Keratinocyte (primary cell): ENCODE results near the gene OTOG. TPM values are rescaled to one million over a fixed set of nuclear protein-coding genes. Genes with fewer than 3 reads are reported as not detected.

ENCODE experiments used
- DNase-seq: peaks from one replicate; pipeline ENCODE4 v3.0.0-alpha.2; 2011; ENCODE audit warnings: low read depth, missing footprints, low spot score
- FAIRE-seq: peaks from 2 replicates; lab custom pipeline; 2011; peaks lifted over from hg19 to GRCh38; lab: Jason Lieb, UNC
- H2AFZ ChIP-seq: 2 replicates; pipeline ENCODE4 v1.6.0; 2012; ENCODE audit warnings: low read length, control low read depth, inconsistent platforms; ENCODE audit not compliant: control insufficient read depth
- H3K27ac ChIP-seq: 2 replicates; pipeline ENCODE4 v1.5.1; 2011; ENCODE audit warnings: low read length; ENCODE audit not compliant: control insufficient read depth, insufficient read depth
- H3K27me3 ChIP-seq: 3 replicates; pipeline ENCODE4 v1.6.0; 2011; ENCODE audit warnings: low read length; ENCODE audit not compliant: control insufficient read depth, insufficient read depth; ENCODE audit errors: extremely low read depth
- H3K36me3 ChIP-seq, 2 experiments: 2 replicates in 1 of 2; 3 replicates in 1 of 2; pipeline ENCODE4 v1.5.1; 2011; ENCODE audit warnings: low read length in 2 of 2, mild to moderate bottlenecking in 1 of 2; ENCODE audit not compliant: control insufficient read depth in 2 of 2, insufficient read depth in 2 of 2; ENCODE audit errors: extremely low read depth in 1 of 2
- H3K4me1 ChIP-seq: 3 replicates; pipeline ENCODE4 v1.5.1; 2011; ENCODE audit warnings: low read length; ENCODE audit not compliant: control insufficient read depth, insufficient read depth; ENCODE audit errors: extremely low read depth
- H3K4me2 ChIP-seq: 3 replicates; pipeline ENCODE4 v1.6.0; 2011; ENCODE audit warnings: low read depth, low read length; ENCODE audit not compliant: control insufficient read depth, insufficient read depth; ENCODE audit errors: extremely low read depth
- H3K4me3 ChIP-seq, 3 experiments: fragments of 200-600 bp in 1 of 3; sonication (generic) in 1 of 3; 2 replicates in 2 of 3; 3 replicates in 1 of 3; pipeline ENCODE4 v1.5.1; 2011 to 2016; ENCODE audit warnings: low read length in 3 of 3, mild to moderate bottlenecking in 3 of 3, control low read depth in 2 of 3, inconsistent platforms in 1 of 3, low read depth in 1 of 3, mixed read lengths in 1 of 3, mixed run types in 1 of 3, moderate library complexity in 1 of 3; ENCODE audit not compliant: control insufficient read depth in 2 of 3, insufficient read depth in 2 of 3; ENCODE audit errors: extremely low read depth in 1 of 3
- H3K79me2 ChIP-seq: 2 replicates; pipeline ENCODE4 v1.6.0; 2012; ENCODE audit warnings: low read length; ENCODE audit not compliant: control insufficient read depth, insufficient read depth
- H3K9ac ChIP-seq: 3 replicates; pipeline ENCODE4 v1.6.0; 2011; ENCODE audit warnings: low read length; ENCODE audit not compliant: control insufficient read depth, insufficient read depth; ENCODE audit errors: extremely low read depth
- H3K9me1 ChIP-seq: 3 replicates; pipeline ENCODE4 v1.6.0; 2011; ENCODE audit warnings: low read length; ENCODE audit not compliant: control insufficient read depth, insufficient read depth; ENCODE audit errors: extremely low read depth
- H3K9me3 ChIP-seq: 2 replicates; pipeline ENCODE4 v1.5.1; 2012; ENCODE audit warnings: low read depth, low read length; ENCODE audit not compliant: control insufficient read depth
- H4K20me1 ChIP-seq: 3 replicates; pipeline ENCODE4 v1.6.0; 2011; ENCODE audit warnings: low read length; ENCODE audit not compliant: control insufficient read depth, insufficient read depth; ENCODE audit errors: extremely low read depth
- CTCF ChIP-seq, 3 experiments: IDR thresholded peaks in 1 of 3; conservative IDR thresholded peaks in 1 of 3; optimal IDR thresholded peaks in 1 of 3; 2 replicates in 2 of 3; 3 replicates in 1 of 3; pipeline versions ENCODE3 to v1.5.1; 2011; ENCODE audit warnings: low read length in 3 of 3, mild to moderate bottlenecking in 3 of 3, moderate library complexity in 2 of 3, control low read depth in 1 of 3, inconsistent platforms in 1 of 3; ENCODE audit not compliant: insufficient read depth in 2 of 3; ENCODE audit errors: extremely low read depth in 1 of 3
- EZH2 ChIP-seq: IDR thresholded peaks from one replicate; pipeline ENCODE4 v1.6.1; 2012; ENCODE audit warnings: inconsistent platforms, mild to moderate bottlenecking, low read length, moderate library complexity
- dilution Hi-C: fragments of 300-500 bp; cut with MboI; formaldehyde crosslinking; loops from one replicate; pipeline ENCODE4 v1.7.0; 2020; ENCODE audit warnings: low sequenced_read_pairs; ENCODE audit not compliant: extremely low pct_ligation_motif_present
- polyA plus RNA-seq, 5 experiments: library from polyadenylated mRNA; depleted of rRNA in 3 of 5; stranded (reverse) in 3 of 5; stranded (forward) in 1 of 5; unstranded in 1 of 5; fragments of >200 nt; gene quantifications; 1 replicate in 1 of 5; 2 replicates in 3 of 5; 3 replicates in 1 of 5; pipeline versions ENCODE4 v1.2.1 to v1.2.3, GENCODE V29; 2011 to 2012; ENCODE audit warnings: missing spikeins in 2 of 5, low read depth in 1 of 5, low replicate concordance in 1 of 5

OTOG gene
- polyA plus RNA-seq, 1 donor (not counting 4 experiments of a cell fraction or from before 2014, with no cell fraction given), result not detected

GRCh38 chr11:17506942-17507341 lies 40.1 kb upstream of the OTOG start:
- Histone ChIP-seq H4K20me1 (no peaks in the 10 kb centered on the region), H3K9me3 (no peaks in the 10 kb centered on the region), H3K4me3 (no peak overlapping the region), H3K4me1 (no peaks in the 10 kb centered on the region), H3K4me2 (no peak overlapping the region), H3K27ac (no peak overlapping the region), H2AFZ (no peak overlapping the region), H3K27me3 (peaks cover 7% of the 10 kb centered on the region), H3K36me3 (no peaks in the 10 kb centered on the region), H3K9ac (no peak overlapping the region), H3K9me1 (no peaks in the 10 kb centered on the region), H3K79me2 (no peaks in the 10 kb centered on the region)
- dilution Hi-C loops, result no loop called here
- DNase-seq (no peak), FAIRE-seq (no peak)
- TF ChIP-seq EZH2 (no peak), CTCF (optimal IDR thresholded peaks at IDR 0.05 in 1 of 3, IDR thresholded peaks at IDR 0.05 in 1 of 3, conservative IDR thresholded peaks at IDR 0.05 in 1 of 3; ENCODE audit: extremely low read depth in 1 of 3, insufficient read depth in 2 of 3, low read length in 3 of 3) (no peak)

- dilution Hi-C loops, result no loop called here
- Histone ChIP-seq H3K4me3 (no peak overlapping the region), H3K4me2 (no peak overlapping the region), H3K9ac (no peak overlapping the region), H2AFZ (no peak overlapping the region), H3K36me3 (no peaks in the 10 kb centered on the region), H3K79me2 (no peaks in the 10 kb centered on the region), H3K9me3 (no peaks in the 10 kb centered on the region), H3K27me3 (peaks cover 7% of the 10 kb centered on the region), H3K9me1 (no peaks in the 10 kb centered on the region), H3K27ac (no peak overlapping the region), H4K20me1 (no peaks in the 10 kb centered on the region), H3K4me1 (no peaks in the 10 kb centered on the region)
- DNase-seq (no peak), FAIRE-seq (no peak)
- no peak for TF ChIP-seq CTCF (optimal IDR thresholded peaks at IDR 0.05 in 1 of 3, IDR thresholded peaks at IDR 0.05 in 1 of 3, conservative IDR thresholded peaks at IDR 0.05 in 1 of 3; ENCODE audit: extremely low read depth in 1 of 3, insufficient read depth in 2 of 3, low read length in 3 of 3)
- TF ChIP-seq EZH2, result no peak
Measured at GRCh38 chr11:17507773-17508172, 39.3 kb upstream of the OTOG start.
